Right renal pelvis (tissue), 4 donors: Measurements from ENCODE around the gene SDK1. TPM values are rescaled to one million over a fixed set of nuclear protein-coding genes. Genes with fewer than 3 reads are reported as not detected.
"Not testable (repeated sequence)": the region's sequence is repeated elsewhere in the genome, so short reads cannot be mapped to it uniquely, and the experiment has no call there.

Experiments
- DNase-seq, 4 donors: peaks; one replicate each; pipeline ENCODE4 v3.0.0-alpha.2; 2013; ENCODE audit warnings: low read depth in 4 of 4, low spot score in 3 of 4, missing footprints in 1 of 4
- polyA plus RNA-seq, 4 donors: library from polyadenylated mRNA; unstranded; fragments of 120-200 nt; gene quantifications; one replicate each; pipeline ENCODE4 v1.2.1, GENCODE V29; 2013; ENCODE audit not compliant: insufficient read length in 4 of 4

Gene SDK1
- polyA plus RNA-seq, 4 donors, result 6.8 to 8.2 (median 6.9) TPM

- no peak for DNase-seq
Observed at GRCh38 chr7:4073750-4074149, 772.7 kb downstream of the SDK1 start.

GRCh38 chr7:4074407-4074806 is 773.4 kb downstream of the SDK1 start:
- DNase-seq, result no peak

GRCh38 chr7:4074994-4075393 is 773.9 kb downstream of the SDK1 start:
- no peak for DNase-seq

GRCh38 chr7:4076701-4077294 is 775.7 kb downstream of the SDK1 start:
- DNase-seq, result no peak

GRCh38 chr7:4077980-4078379 is 776.9 kb downstream of the SDK1 start:
- no peak for DNase-seq

GRCh38 chr7:4078580-4078979 is 777.5 kb downstream of the SDK1 start:
- DNase-seq, result no peak

GRCh38 chr7:4079366-4079765 is 778.3 kb downstream of the SDK1 start:
- DNase-seq, result no peak

- no peak for DNase-seq
Observed at GRCh38 chr7:4079956-4080355, 778.9 kb downstream of the SDK1 start.

- no peak for DNase-seq
Observed at GRCh38 chr7:4080954-4081353, 779.9 kb downstream of the SDK1 start.

- DNase-seq, result no peak
Observed at GRCh38 chr7:4083513-4083912, 782.5 kb downstream of the SDK1 start.

- DNase-seq, result no peak
Observed at GRCh38 chr7:4084271-4084670, 783.2 kb downstream of the SDK1 start.

- DNase-seq, result no peak
Observed at GRCh38 chr7:4085937-4086691, 785.1 kb downstream of the SDK1 start.

GRCh38 chr7:4086723-4087122 is 785.7 kb downstream of the SDK1 start:
- DNase-seq, result no peak

- DNase-seq, result no peak
Observed at GRCh38 chr7:4091767-4092166, 790.7 kb downstream of the SDK1 start.

- no peak for DNase-seq
Observed at GRCh38 chr7:4093035-4093434, 792.0 kb downstream of the SDK1 start.

- DNase-seq, result peak in 1 of 4 donors; percentile 31
Observed at GRCh38 chr7:4093483-4093882, 792.4 kb downstream of the SDK1 start.

- DNase-seq, result not testable (repeated sequence)
Observed at GRCh38 chr7:4094158-4094557, 793.1 kb downstream of the SDK1 start.

GRCh38 chr7:4097001-4097609 is 796.1 kb downstream of the SDK1 start:
- no peak for DNase-seq

- DNase-seq, result no peak
Observed at GRCh38 chr7:4098169-4098568, 797.1 kb downstream of the SDK1 start.

- DNase-seq, result no peak
Observed at GRCh38 chr7:4099651-4100050, 798.6 kb downstream of the SDK1 start.

GRCh38 chr7:4100148-4100547 is 799.1 kb downstream of the SDK1 start:
- no peak for DNase-seq

GRCh38 chr7:4100691-4101090 is 799.6 kb downstream of the SDK1 start:
- DNase-seq, result no peak
